Keratinocyte (primary cell): ENCODE results near the gene TNNT1. TPM values are rescaled to one million over a fixed set of nuclear protein-coding genes. Genes with fewer than 3 reads are reported as not detected.

Source experiments
- DNase-seq: peaks from one replicate; pipeline ENCODE4 v3.0.0-alpha.2; 2011; ENCODE audit warnings: low read depth, missing footprints, low spot score
- FAIRE-seq: peaks from 2 replicates; lab custom pipeline; 2011; peaks lifted over from hg19 to GRCh38; lab: Jason Lieb, UNC
- H2AFZ ChIP-seq: 2 replicates; pipeline ENCODE4 v1.6.0; 2012; ENCODE audit warnings: low read length, control low read depth, inconsistent platforms; ENCODE audit not compliant: control insufficient read depth
- H3K27ac ChIP-seq: 2 replicates; pipeline ENCODE4 v1.5.1; 2011; ENCODE audit warnings: low read length; ENCODE audit not compliant: control insufficient read depth, insufficient read depth
- H3K27me3 ChIP-seq: 3 replicates; pipeline ENCODE4 v1.6.0; 2011; ENCODE audit warnings: low read length; ENCODE audit not compliant: control insufficient read depth, insufficient read depth; ENCODE audit errors: extremely low read depth
- H3K36me3 ChIP-seq, 2 experiments: 2 replicates in 1 of 2; 3 replicates in 1 of 2; pipeline ENCODE4 v1.5.1; 2011; ENCODE audit warnings: low read length in 2 of 2, mild to moderate bottlenecking in 1 of 2; ENCODE audit not compliant: control insufficient read depth in 2 of 2, insufficient read depth in 2 of 2; ENCODE audit errors: extremely low read depth in 1 of 2
- H3K4me1 ChIP-seq: 3 replicates; pipeline ENCODE4 v1.5.1; 2011; ENCODE audit warnings: low read length; ENCODE audit not compliant: control insufficient read depth, insufficient read depth; ENCODE audit errors: extremely low read depth
- H3K4me2 ChIP-seq: 3 replicates; pipeline ENCODE4 v1.6.0; 2011; ENCODE audit warnings: low read depth, low read length; ENCODE audit not compliant: control insufficient read depth, insufficient read depth; ENCODE audit errors: extremely low read depth
- H3K4me3 ChIP-seq, 3 experiments: fragments of 200-600 bp in 1 of 3; sonication (generic) in 1 of 3; 2 replicates in 2 of 3; 3 replicates in 1 of 3; pipeline ENCODE4 v1.5.1; 2011 to 2016; ENCODE audit warnings: low read length in 3 of 3, mild to moderate bottlenecking in 3 of 3, control low read depth in 2 of 3, inconsistent platforms in 1 of 3, low read depth in 1 of 3, mixed read lengths in 1 of 3, mixed run types in 1 of 3, moderate library complexity in 1 of 3; ENCODE audit not compliant: control insufficient read depth in 2 of 3, insufficient read depth in 2 of 3; ENCODE audit errors: extremely low read depth in 1 of 3
- H3K79me2 ChIP-seq: 2 replicates; pipeline ENCODE4 v1.6.0; 2012; ENCODE audit warnings: low read length; ENCODE audit not compliant: control insufficient read depth, insufficient read depth
- H3K9ac ChIP-seq: 3 replicates; pipeline ENCODE4 v1.6.0; 2011; ENCODE audit warnings: low read length; ENCODE audit not compliant: control insufficient read depth, insufficient read depth; ENCODE audit errors: extremely low read depth
- H3K9me1 ChIP-seq: 3 replicates; pipeline ENCODE4 v1.6.0; 2011; ENCODE audit warnings: low read length; ENCODE audit not compliant: control insufficient read depth, insufficient read depth; ENCODE audit errors: extremely low read depth
- H3K9me3 ChIP-seq: 2 replicates; pipeline ENCODE4 v1.5.1; 2012; ENCODE audit warnings: low read depth, low read length; ENCODE audit not compliant: control insufficient read depth
- H4K20me1 ChIP-seq: 3 replicates; pipeline ENCODE4 v1.6.0; 2011; ENCODE audit warnings: low read length; ENCODE audit not compliant: control insufficient read depth, insufficient read depth; ENCODE audit errors: extremely low read depth
- EZH2 ChIP-seq: IDR thresholded peaks from one replicate; pipeline ENCODE4 v1.6.1; 2012; ENCODE audit warnings: inconsistent platforms, mild to moderate bottlenecking, low read length, moderate library complexity
- dilution Hi-C: fragments of 300-500 bp; cut with MboI; formaldehyde crosslinking; loops from one replicate; pipeline ENCODE4 v1.7.0; 2020; ENCODE audit warnings: low sequenced_read_pairs; ENCODE audit not compliant: extremely low pct_ligation_motif_present
- polyA plus RNA-seq, 5 experiments: library from polyadenylated mRNA; depleted of rRNA in 3 of 5; stranded (reverse) in 3 of 5; stranded (forward) in 1 of 5; unstranded in 1 of 5; fragments of >200 nt; gene quantifications; 1 replicate in 1 of 5; 2 replicates in 3 of 5; 3 replicates in 1 of 5; pipeline versions ENCODE4 v1.2.1 to v1.2.3, GENCODE V29; 2011 to 2012; ENCODE audit warnings: missing spikeins in 2 of 5, low read depth in 1 of 5, low replicate concordance in 1 of 5
- TF ChIP-seq, protein P1 (sequence below), 3 experiments: IDR thresholded peaks in 1 of 3; conservative IDR thresholded peaks in 1 of 3; optimal IDR thresholded peaks in 1 of 3; 2 replicates in 2 of 3; 3 replicates in 1 of 3; pipeline versions ENCODE3 to v1.5.1; 2011; ENCODE audit warnings: low read length in 3 of 3, mild to moderate bottlenecking in 3 of 3, moderate library complexity in 2 of 3, control low read depth in 1 of 3, inconsistent platforms in 1 of 3; ENCODE audit not compliant: insufficient read depth in 2 of 3; ENCODE audit errors: extremely low read depth in 1 of 3

TNNT1 gene
- polyA plus RNA-seq, 1 donor (not counting 4 experiments of a cell fraction or from before 2014, with no cell fraction given) = 99.6 TPM

DNA sequence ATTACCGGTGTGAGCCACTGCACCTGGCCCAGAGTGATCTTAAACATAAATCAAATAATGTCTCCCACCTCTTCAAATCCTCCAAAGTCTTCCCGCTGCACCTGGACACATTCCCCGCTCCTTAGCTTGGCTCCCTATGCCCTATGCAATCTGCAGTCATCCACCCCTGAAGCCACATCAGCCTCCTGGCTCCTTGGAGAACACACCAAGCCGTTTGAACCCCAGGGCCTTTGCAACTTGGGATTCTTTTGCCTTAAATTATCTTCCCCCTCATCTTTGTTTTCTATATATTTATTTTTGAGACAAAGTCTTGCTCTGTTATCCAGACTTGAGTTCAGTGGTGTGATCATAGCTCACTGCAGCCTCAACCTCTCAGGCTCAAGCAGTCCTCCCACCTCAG lies 20.1 kb upstream of the TNNT1 start:
- H3K4me3 ChIP-seq = no peak overlapping the region
- no peak overlapping the region for H2AFZ ChIP-seq
- H3K4me2 ChIP-seq = no peak overlapping the region
- H3K9me1 ChIP-seq = no peaks in the 10 kb centered on the region
- H3K27me3 ChIP-seq = no peaks in the 10 kb centered on the region
- no peaks in the 10 kb centered on the region for H3K36me3 ChIP-seq
- dilution Hi-C loops = no loop called here
- no peak for DNase-seq
- H3K4me1 ChIP-seq = peaks cover 10% of the 10 kb centered on the region
- no peaks in the 10 kb centered on the region for H3K9me3 ChIP-seq
- no peaks in the 10 kb centered on the region for H3K79me2 ChIP-seq
- no peak overlapping the region for H3K9ac ChIP-seq
- H4K20me1 ChIP-seq = no peaks in the 10 kb centered on the region
- H3K27ac ChIP-seq = no peak overlapping the region
- TF ChIP-seq EZH2 = no peak
- no peak for FAIRE-seq

DNA sequence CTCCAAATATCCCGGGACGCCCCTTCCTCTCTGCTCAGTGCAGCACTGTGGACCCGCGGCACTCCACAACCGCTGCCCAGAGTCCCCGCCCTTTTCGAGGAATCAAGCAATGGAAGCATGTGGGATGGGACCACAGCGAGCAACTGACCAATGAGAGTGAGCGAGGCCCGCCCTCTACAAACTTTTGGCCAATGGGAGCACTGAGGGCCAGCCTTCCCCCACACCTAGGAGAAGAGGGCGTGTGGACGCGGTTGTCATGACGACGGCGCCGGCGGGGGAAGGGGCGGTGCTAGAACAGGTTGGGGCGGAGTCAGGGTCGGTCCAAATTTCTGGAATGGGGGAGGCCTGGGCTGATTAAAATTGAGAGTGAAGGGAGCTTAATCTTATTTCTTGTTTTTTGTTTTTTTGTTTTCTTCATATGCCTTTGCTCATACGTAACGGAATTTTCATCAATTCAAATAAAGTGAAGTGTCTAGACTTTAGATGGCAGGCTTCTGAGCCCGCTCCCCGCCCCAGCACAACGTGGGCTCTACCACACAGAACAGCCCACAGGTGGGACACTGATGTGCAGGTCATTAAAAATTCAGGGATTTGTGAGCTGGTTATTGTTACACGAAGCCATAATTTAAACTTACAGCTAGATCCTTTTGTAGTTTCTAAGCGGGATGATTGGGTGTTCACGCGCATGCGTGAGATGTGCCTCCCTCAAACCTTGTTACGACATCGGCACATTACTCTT lies 17.7 kb upstream of the TNNT1 start, which contains the start of gene DNAAF3:
DNAAF3 (minus strand) TSS at position 84 of the 739 bp plus-strand sequence. CDS start 200 bp downstream, outside the sequence.
- Histone ChIP-seq H3K27ac (peak within 1 kb of the TSS; percentile 91), H3K79me2 (no peaks in the 10 kb centered on the region), H3K4me1 (peaks cover 10% of the 10 kb centered on the region), H4K20me1 (no peaks in the 10 kb centered on the region), H3K9ac (peak within 1 kb of the TSS; percentile 76), H3K4me3 (peak within 1 kb of the TSS; percentile 73 to 79 (median 76)), H3K27me3 (no peaks in the 10 kb centered on the region), H3K4me2 (peak within 1 kb of the TSS; percentile 93), H2AFZ (peak within 1 kb of the TSS; percentile 92), H3K36me3 (no peaks in the 10 kb centered on the region), H3K9me1 (no peaks in the 10 kb centered on the region), H3K9me3 (no peaks in the 10 kb centered on the region)
- FAIRE-seq = peak; percentile 77
- dilution Hi-C loops = no loop called here
- TF ChIP-seq EZH2 = no peak
- TF ChIP-seq, protein P1, sequence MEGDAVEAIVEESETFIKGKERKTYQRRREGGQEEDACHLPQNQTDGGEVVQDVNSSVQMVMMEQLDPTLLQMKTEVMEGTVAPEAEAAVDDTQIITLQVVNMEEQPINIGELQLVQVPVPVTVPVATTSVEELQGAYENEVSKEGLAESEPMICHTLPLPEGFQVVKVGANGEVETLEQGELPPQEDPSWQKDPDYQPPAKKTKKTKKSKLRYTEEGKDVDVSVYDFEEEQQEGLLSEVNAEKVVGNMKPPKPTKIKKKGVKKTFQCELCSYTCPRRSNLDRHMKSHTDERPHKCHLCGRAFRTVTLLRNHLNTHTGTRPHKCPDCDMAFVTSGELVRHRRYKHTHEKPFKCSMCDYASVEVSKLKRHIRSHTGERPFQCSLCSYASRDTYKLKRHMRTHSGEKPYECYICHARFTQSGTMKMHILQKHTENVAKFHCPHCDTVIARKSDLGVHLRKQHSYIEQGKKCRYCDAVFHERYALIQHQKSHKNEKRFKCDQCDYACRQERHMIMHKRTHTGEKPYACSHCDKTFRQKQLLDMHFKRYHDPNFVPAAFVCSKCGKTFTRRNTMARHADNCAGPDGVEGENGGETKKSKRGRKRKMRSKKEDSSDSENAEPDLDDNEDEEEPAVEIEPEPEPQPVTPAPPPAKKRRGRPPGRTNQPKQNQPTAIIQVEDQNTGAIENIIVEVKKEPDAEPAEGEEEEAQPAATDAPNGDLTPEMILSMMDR (optimal IDR thresholded peaks at IDR 0.05 in 1 of 3, IDR thresholded peaks at IDR 0.05 in 1 of 3, conservative IDR thresholded peaks at IDR 0.05 in 1 of 3; ENCODE audit: extremely low read depth in 1 of 3, insufficient read depth in 2 of 3, low read length in 3 of 3) = no peak
- peak; percentile 93 for DNase-seq
